Stimulated activated CD8-positive, alpha-beta memory T cell treated with anti-CD3 and anti-CD28 coated beads, Interleukin-7, amount 100 ng/mL, for 48 hours (primary cell): ENCODE measurements around the gene ZNF800.

Experiments used
- DNase-seq, 2 donors: peaks; one replicate each; pipeline ENCODE4 v3.0.0-alpha.2; 2020; ENCODE audit warnings: low read depth in 1 of 2; ENCODE audit errors: extremely low read depth in 1 of 2

Gene ZNF800

GRCh38 chr7:127353897-127354296 is 38.6 kb downstream of the ZNF800 start:
- DNase-seq: no peak

DNA sequence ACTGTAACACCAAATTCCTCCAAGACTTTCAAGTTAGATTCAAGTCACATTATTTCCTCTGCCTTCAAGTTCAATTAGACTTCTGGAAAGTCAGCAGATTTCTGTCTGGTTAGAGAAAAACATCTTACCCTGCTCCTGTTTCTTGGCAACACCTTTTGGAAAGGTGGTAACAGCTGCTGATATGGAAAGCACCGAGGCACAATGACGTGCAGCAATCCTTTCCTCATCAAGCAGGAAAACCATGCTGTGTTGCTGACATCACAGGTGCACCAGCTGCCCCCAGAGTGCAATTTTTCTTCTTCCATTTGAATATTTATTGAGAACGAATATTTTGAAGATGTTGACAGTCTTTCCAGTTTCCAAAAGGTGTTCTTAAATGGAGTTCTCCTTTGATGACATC is 41.9 kb downstream of the ZNF800 start:
- no peak for DNase-seq

GRCh38 chr7:127349881-127350280 is 42.6 kb downstream of the ZNF800 start:
- no peak for DNase-seq

DNA sequence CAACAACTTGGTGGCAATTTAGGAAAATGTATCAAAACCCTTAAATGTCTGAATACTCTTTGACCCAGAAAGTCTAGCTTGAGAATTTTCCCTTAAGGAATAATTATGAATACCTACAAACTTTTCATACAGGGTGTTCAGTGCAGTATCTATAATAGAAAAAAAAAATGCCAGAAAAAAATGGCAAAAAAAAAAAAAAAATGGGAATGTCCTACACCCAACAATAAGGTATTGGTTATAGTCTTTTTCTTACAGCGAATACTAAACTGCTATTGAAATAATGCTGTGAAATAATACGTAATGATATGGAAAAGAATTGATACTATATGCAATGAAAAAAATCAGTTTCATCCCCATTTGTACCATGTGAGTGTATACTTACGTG is 44.3 kb downstream of the ZNF800 start:
- DNase-seq: no peak

- DNase-seq: peak; percentile 29 to 42
Observed at GRCh38 chr7:127347567-127348246, 44.8 kb downstream of the ZNF800 start.

- no peak for DNase-seq
Observed at GRCh38 chr7:127346575-127347256, 45.8 kb downstream of the ZNF800 start.

GRCh38 chr7:127342596-127342995 is 49.9 kb downstream of the ZNF800 start:
- no peak for DNase-seq

GRCh38 chr7:127338122-127338521 is 54.4 kb downstream of the ZNF800 start:
- no peak for DNase-seq

DNA sequence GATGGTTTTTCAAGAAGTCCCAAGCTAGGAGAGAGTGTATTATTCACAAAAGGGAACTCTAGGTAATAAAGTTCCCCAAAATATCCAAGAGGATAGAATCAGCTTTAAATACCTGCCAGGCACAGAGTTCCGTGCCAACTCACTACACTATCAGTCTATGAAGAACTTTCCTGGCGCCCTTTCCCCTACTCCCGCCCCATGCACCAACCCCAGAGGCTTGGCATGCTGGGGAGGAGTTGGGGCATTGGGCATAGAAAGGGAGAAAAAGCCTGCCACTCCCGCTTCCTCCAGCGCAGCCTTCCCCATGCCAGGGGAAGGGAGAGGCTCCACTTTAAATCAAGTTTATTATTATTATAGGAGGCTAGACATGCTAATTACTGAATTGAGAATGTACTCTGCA is 54.9 kb downstream of the ZNF800 start:
- no peak for DNase-seq

DNA sequence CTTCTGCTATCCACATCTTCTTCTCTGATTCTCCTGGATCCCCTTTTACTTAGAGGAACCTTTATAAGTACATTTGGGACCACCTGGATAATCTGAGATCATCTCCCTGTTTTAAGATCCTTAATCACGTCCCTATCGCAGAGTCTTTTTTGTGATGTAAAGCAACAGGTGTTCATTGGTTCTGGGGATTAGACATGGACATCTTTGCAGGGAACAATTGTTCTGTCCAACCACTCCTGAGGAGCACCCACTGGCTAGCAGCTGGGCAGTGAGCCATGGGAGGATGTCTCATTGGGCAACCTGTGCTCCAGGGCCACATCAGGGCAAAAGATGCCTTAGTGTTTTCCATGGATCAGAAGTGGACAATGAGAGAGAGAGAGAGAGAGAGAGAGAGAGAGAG is 56.0 kb downstream of the ZNF800 start:
- no peak for DNase-seq

GRCh38 chr7:127332880-127333279 is 59.6 kb downstream of the ZNF800 start:
- no peak for DNase-seq

DNA sequence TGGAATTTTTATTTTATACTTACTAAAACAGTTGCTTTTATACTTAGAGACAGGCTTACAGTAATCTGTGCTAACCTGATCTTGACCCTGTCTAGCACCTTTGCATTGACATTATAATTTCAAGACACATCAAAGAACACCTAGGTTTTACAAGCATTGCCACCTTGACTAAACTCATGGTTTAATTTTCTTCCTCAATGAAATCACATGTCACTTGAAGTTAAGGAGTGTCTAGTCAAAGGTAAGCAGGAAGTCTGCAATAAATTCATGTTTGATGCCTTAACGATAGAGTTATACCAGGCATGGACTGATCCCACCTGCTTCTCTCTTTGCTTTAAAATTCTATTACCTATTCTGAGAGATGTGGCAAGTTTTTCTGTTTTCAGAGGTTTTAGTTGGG is 62.4 kb downstream of the ZNF800 start:
- no peak for DNase-seq

DNA sequence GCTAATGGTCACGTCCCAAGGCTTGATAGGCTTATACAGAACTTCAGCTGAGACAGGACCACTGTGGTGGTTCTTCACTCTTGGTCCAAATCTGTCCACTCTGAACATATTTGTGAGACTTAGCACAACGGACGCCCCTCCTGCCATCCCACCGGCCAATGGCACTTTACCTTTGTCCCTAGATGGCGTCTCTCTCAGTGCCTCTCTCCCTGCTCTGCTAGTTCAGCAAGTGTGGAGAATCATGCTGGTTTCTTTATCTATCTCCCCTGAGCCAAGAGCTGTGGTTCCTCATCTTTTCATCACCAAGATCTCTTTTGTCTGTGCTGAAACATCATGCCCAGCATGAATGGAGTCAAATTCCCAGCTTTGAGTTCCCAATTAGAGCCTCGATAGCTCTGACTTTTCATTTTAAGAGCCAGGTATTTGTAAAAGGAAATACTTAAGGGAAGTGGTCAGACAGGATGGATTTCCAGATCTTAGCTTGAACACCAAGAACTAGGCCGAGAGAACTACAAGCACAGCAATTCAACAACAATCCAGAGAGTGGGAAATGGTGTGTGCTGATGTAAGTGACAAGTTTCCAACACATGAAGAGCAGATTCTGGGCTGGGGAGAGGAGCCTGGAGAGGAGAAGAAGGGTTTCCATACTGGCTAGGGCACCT is 69.5 kb downstream of the ZNF800 start:
- DNase-seq: no peak

DNA sequence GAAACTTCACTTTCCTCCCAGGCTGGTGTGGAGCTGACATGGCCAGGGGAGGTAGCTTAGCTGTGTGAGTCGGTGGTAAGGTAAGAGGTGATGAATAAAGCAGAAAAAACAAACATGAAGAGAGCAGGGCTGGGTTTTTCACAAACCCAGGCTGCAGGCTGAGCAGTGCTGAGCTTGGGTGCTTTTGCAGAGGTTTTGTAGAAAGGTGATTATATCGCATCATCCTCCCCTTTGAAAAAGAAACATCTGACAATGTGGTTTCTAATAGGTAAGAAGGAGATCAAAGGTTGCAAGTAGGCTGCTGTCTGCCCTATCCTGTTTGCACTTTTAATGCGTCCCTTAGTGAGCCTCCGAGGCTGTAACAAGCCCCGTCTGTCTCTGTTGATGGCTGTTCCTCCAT is 70.2 kb downstream of the ZNF800 start:
- DNase-seq: no peak

GRCh38 chr7:127320974-127321373 is 71.5 kb downstream of the ZNF800 start:
- DNase-seq: no peak
